Stimulated activated CD8-positive, alpha-beta memory T cell treated with anti-CD3 and anti-CD28 coated beads, Interleukin-4, amount 100 ng/mL, for 4 hours (primary cell): ENCODE measurements around the gene IGSF10.

Source experiments
- DNase-seq, 2 donors: peaks; one replicate each; pipeline ENCODE4 v3.0.0-alpha.2; 2020; ENCODE audit warnings: low read depth in 2 of 2, low spot score in 1 of 2

Gene IGSF10

DNA sequence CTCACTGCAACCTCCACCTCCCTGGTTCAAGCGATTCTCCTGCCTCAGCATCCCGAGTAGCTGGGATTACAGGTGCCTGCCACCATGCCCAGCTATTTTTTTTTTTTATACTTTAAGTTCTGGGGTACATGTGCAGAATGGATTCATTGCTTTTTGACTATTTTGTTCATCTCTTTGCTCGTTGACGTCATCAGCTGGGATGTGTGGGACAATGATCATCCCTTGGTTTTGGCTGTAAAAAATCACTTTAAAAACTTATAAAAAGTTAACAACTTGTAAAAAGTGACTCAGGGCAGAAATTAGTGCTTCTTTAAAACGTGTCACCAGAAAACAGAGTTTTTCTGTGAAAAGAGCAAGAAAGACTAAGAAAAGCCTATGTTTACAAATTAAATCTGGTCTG lies 37.8 kb downstream of the IGSF10 start:
- no peak for DNase-seq

- no peak for DNase-seq
Observed at GRCh38 chr3:151421938-151422337, 38.9 kb downstream of the IGSF10 start.

DNA sequence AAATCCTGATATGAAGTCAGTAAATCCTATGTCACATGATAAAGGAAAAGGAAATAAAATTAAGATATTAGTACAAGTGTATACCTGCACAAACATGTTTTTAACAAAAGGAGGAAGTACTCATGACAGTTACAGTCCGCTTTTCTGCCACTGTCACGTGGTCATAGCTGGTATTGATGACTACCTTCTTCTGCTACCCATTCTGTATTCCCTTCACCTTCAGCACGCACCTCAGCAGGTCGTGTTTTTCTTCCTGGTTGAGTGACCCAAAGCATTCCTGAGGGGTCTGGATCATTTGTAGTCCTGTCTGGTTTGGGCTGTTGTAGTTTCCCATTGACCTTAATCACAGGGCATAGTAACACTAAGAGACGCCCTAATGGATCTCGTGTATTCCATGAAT lies 41.1 kb downstream of the IGSF10 start:
- DNase-seq = no peak

DNA sequence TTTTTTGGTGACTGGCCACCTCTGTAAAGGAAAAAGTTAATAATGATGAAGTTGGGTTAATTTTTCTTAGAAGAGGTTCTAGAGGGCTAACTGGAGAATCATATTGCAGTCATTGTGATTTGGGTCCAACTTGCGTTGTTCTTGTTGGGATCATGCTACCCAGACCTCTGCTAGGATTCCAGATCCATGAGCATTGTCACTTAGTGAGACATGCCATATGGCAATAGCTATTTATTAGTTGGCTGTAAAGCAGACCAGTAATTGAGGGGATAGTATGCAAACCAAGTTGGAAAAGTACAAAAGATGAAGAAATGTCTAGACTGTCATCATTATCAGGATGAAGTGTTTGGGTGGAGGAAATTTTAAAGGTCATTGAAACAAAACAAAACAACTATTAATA lies 45.6 kb downstream of the IGSF10 start:
- DNase-seq = no peak

GRCh38 chr3:151412989-151413388 lies 47.9 kb downstream of the IGSF10 start:
- DNase-seq = no peak
